Activated naive CD4-positive, alpha-beta T cell treated with anti-CD3 and anti-CD28 coated beads, Interleukin-2, amount 50 U/mL, for 24 hours (primary cell): ENCODE results near the gene RBSN.

Source experiments
- H3K27ac Mint-ChIP-seq: one replicate; pipeline ENCODE4 v1.8.0; 2021; ENCODE audit warnings: mild to moderate bottlenecking, mixed read lengths
- H3K27me3 Mint-ChIP-seq: one replicate; pipeline ENCODE4 v1.8.0; 2021; ENCODE audit warnings: mixed read lengths
- H3K36me3 Mint-ChIP-seq: one replicate; pipeline ENCODE4 v1.8.0; 2021; ENCODE audit warnings: mixed read lengths
- H3K4me1 Mint-ChIP-seq: one replicate; pipeline ENCODE4 v1.8.0; 2021; ENCODE audit warnings: mixed read lengths
- H3K4me3 Mint-ChIP-seq: one replicate; pipeline ENCODE4 v1.8.0; 2021; ENCODE audit warnings: mild to moderate bottlenecking, mixed read lengths
- H3K9me3 Mint-ChIP-seq: one replicate; pipeline ENCODE4 v1.8.0; 2021; ENCODE audit warnings: mixed read lengths

RBSN gene

GRCh38 chr3:15023249-15023648 is 75.7 kb downstream of the RBSN start:
- Mint-ChIP-seq H3K27me3 (no peaks in the 10 kb centered on the region), H3K4me1 (no peaks in the 10 kb centered on the region), H3K9me3 (no peaks in the 10 kb centered on the region), H3K36me3 (peaks cover 14% of the 10 kb centered on the region), H3K27ac (no peak overlapping the region), H3K4me3 (no peak overlapping the region)
